GM19467 (cell line): Measurements from ENCODE around the gene PLXND1.

Experiments used
- ATAC-seq: cut with Tn5 transposase; IDR thresholded peaks from one replicate; pipeline ENCODE4 v1.9.1; 2021; ENCODE audit warnings: mild to moderate bottlenecking, moderate library complexity; ENCODE audit not compliant: unreplicated experiment

The PLXND1 gene

DNA sequence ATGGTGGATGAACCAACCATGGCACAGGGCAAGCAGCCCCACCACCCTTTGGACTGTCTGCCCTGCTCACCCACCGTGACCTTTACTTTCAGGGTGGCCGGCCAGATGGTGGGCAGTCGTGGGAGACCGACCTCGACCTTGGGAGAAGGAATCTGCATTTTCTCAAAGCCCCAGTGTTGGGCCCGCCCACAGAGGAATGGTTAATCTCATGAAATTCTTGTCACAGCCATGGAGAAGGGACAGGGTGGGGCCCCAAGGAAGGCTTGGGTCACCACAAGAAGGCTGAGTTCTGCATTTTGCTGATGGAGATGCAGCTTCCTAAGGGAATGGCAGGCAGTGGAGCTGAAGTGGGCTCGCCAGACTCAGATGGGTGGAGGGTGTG lies 2.9 kb downstream of the PLXND1 start:
- ATAC-seq, result no peak

DNA sequence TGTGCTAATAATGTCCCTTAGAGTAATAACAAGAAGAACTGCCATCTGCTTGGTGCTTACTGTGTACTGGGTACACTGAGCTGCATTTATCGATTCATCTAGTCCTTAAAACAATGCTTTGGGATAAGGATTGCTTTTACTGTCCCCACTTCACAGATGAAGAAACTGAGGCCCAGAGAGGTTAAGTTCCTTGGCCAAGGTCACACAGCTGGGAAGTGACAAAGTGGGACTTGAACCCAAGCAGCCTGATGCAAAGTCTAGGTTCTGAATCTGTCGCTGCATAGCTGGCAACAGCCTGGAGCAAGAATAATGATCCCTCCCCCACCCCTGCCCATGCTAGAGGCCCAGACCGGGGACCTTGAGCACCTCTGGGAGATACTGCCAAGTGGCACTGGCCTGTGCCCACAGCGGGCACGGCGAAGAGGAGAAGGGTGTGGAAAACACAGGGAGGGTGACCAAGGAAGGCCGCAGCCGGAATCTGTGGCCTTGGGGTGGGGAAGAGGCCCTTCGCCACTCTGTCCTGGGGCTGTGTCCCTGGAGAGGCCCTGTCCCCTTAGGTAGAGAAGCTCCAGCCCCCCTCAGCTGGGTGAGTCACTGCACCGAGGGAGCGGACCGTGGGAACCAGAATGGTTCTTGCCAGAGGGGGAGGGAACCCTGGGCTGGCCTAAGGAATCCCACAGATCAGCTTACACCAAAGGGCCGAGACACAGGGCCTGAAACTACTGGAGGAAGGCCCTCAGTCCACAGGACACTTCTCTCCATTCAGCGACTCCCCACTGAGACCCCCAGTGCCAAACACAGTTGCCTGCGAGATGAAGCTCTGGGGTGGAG lies 3.5 kb downstream of the PLXND1 start:
- ATAC-seq, result no peak

GRCh38 chr3:129602309-129602708 lies 4.2 kb downstream of the PLXND1 start:
- ATAC-seq, result no peak

DNA sequence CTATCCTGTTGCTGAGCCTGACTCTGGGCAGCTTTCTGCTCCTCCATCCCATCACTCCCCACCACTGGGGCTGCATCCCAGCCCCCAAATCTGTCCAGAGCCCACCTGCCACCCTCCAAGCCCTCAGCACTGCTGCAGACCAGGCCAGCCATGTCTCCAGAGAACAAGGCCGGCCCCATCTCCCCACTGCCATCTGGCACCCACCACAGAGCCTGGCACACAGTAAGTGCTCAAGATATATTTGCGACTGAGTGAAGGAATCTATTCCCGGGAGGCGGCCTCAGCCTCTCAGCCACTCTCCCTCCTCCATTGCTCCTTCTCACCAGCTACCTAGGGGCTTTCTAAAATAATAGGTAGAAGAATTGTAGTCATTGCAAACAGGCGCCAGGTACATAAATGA lies 4.8 kb downstream of the PLXND1 start:
- ATAC-seq, result no peak

DNA sequence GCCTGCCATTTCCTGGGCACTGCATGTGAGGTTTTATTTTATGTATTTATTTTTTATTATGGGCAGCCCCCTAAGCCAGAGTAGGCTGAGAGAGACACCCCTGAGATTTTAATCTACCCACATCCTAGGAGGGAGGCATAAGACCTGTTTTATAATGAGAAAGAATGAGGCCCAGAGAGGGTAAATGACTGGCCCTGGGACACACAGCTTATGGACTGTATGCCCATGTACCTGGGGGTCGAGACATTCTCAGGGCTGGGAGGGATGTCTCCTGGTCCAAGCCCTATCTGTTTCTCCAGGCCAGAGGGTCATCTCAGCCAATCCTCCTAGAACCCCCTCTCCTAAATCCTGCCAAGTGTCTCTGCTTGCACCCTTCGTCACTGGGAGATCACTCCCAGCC lies 6.1 kb downstream of the PLXND1 start:
- ATAC-seq, result no peak

DNA sequence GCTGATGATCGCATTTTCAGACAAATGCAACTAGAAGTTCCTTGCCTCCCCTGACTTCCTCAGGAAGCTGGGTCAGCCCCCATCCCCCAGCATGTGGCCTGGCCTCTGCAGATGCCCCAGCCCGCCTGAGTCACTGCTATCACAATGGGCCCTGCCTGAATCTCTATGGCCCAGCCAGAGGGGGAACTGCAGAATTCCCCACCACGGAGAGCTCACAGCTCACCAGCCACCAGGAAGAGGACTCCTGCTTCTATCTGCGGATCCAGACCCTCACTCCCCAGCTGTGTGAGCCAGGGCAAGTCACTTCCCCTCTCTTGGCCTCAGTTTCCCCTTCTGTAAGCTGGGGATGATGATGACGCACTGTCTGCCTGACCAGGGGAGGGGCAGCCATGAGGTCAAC lies 6.9 kb downstream of the PLXND1 start:
- ATAC-seq, result no peak

- ATAC-seq, result no peak
Measured at GRCh38 chr3:129599073-129599472, 7.4 kb downstream of the PLXND1 start.

- no peak for ATAC-seq
Measured at GRCh38 chr3:129598484-129598883, 8.0 kb downstream of the PLXND1 start.

DNA sequence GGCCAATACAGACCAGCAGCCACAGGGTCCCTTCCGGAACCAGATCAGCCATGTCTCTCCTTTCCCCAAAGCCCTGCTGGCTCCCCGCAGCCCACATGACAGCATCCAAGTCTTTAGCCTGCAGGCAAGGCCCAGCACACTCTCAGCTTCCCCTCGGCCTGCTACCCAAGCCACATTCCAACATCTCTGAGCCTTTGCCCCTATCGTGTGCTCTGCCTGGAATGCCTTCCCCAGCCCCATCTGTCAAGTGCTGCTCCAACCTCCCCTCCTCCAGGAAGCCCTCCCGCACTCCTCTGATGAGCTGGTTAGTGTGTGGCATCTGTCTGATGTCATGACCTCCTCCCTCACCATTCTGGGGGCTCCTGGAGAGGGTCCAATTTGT lies 8.5 kb downstream of the PLXND1 start:
- no peak for ATAC-seq

- ATAC-seq, result no peak
Measured at GRCh38 chr3:129597087-129597999, 9.1 kb downstream of the PLXND1 start.

DNA sequence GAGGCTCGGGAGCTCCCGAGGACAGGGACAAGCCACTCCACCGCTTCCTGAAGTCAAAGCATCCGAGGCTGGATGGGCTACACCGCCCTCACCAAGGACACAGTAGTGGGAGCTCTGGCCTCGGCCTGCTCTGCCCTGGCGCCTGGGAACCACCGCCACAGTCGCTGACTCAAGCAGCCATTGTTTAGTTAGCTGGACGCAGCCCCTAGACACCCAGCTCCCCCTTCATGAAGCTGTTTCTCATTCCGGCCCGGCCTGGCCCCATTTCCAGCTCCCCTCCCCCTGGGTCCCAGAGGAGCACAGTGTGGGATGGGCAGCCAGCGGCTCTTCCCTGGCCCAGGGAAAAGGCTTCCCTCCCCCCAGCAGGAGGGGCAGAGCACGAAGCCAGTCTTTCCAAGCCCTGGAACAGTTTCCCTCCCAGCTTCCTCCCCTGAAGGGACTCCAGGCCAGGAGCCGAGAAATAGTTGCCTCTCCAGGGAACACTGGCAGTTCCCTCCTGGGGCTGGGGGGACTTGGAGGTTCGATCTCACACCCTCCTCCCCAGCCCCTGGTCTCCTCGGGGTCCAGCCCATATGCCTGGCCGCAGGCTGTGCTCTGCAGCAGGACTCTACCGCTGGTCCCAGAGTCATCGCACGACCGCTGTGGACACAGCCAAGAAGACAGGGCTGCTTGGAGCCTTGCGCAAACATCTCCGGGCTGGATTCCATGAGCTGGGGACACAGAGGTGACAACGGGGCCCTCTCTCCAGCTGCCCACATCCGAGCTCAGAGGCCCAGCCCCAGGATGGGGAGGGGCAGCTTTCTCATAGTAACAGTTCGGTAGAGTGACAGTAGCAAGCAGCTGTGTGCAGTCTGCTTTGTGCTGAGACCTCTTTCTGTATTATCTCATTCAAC lies 10.0 kb downstream of the PLXND1 start:
- no peak for ATAC-seq

- ATAC-seq, result no peak
Measured at GRCh38 chr3:129595544-129596193, 10.8 kb downstream of the PLXND1 start.

- no peak for ATAC-seq
Measured at GRCh38 chr3:129594907-129595390, 11.5 kb downstream of the PLXND1 start.

GRCh38 chr3:129594409-129594808 lies 12.1 kb downstream of the PLXND1 start:
- no peak for ATAC-seq

DNA sequence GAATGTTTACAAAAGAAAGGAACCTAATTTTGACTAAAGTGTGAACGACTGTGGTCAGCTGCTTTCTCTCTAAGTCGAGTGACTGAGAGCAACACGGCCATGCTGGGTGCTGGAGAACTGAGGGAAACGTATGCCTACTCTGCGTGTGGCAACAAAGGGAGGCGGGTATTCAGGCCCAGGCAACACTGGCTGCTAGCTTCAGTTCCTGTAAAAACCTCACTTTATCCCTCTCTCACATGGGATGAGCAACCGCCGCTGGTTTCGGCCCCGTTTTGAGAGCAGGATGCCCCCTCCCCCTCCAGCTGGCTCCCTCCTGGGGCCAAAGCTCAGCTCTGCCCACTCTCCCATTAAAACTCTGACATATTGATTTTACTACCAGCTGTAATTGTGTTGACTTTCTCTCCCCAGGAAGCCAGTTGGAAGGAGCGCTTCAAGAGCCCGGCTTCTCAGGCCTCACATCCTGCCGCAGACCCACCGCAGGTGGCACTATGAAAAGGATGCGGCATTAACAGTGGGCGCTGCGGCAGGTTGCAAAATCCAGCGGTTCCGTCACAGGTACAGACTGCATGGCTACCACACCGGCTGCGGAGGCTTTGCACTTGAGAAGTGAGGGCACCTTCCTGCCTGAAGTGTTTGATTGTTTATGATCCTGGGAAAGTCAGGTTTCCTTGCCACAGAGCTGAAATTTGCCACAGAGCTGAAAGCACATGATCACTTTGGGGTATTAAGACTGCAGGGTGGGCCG lies 12.7 kb downstream of the PLXND1 start:
- ATAC-seq, result no peak

DNA sequence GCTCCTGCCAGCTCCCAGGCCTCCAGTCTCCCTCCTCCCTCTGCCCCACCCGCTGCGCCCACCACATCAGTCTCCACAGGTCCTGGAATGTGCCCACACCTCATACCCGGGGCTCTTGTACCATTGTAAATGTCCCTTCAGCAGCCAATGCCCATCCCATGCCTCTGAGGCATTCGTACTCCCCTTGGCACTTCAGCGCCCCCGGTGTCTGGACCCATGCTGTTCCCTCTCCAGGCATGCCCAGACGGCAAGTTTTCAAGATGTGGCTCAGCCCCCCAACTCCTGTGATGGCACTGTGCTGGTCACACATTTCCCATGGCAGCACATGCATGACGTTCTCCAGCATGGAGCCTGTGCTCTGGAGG lies 13.3 kb downstream of the PLXND1 start:
- no peak for ATAC-seq

- ATAC-seq, result no peak
Measured at GRCh38 chr3:129592381-129593131, 13.9 kb downstream of the PLXND1 start.

- no peak for ATAC-seq
Measured at GRCh38 chr3:129591932-129592331, 14.5 kb downstream of the PLXND1 start.

- ATAC-seq, result no peak
Measured at GRCh38 chr3:129590215-129590614, 16.3 kb downstream of the PLXND1 start.
